HEK293T (cell line): ENCODE data around the gene SCAANT1.

Source experiments
- CTCF ChIA-PET: fragments of 350-600 bp; formaldehyde crosslinking; extraction: SDS; loops from one replicate; lab custom pipeline; 2021; ENCODE audit warnings: antibody characterized with exemption, inconsistent platforms; lab: Yijun Ruan, JAX
- POLR2A ChIA-PET: fragments of 350-600 bp; formaldehyde crosslinking; extraction: SDS; loops from one replicate; lab custom pipeline; 2020; ENCODE audit warnings: antibody characterized with exemption, inconsistent platforms; lab: Yijun Ruan, JAX
- DNase-seq: peaks from one replicate; pipeline ENCODE4 v3.0.0; 2012; ENCODE audit warnings: mixed read lengths; ENCODE audit errors: extremely low spot score
- ARNT ChIP-seq: fragments of 450-650 bp; IDR thresholded peaks from 2 replicates; pipeline ENCODE4 v1.6.1; 2017; ENCODE audit warnings: mild to moderate bottlenecking
- BHLHE40 ChIP-seq: fragments of 450-650 bp; IDR thresholded peaks from 2 replicates; pipeline ENCODE4 v1.6.1; 2016; ENCODE audit warnings: mild to moderate bottlenecking, moderate library complexity, borderline replicate concordance
- CTBP1 ChIP-seq: fragments of 450-650 bp; IDR thresholded peaks from 2 replicates; pipeline ENCODE4 v1.6.1; 2016; ENCODE audit warnings: borderline replicate concordance
- ELF4 ChIP-seq: fragments of 450-650 bp; IDR thresholded peaks from 2 replicates; pipeline ENCODE4 v1.6.1; 2017; ENCODE audit warnings: antibody characterized with exemption
- FOXA1 ChIP-seq: fragments of 450-650 bp; IDR thresholded peaks from 2 replicates; pipeline ENCODE4 v1.6.1; 2016; ENCODE audit warnings: mild to moderate bottlenecking
- FOXK2 ChIP-seq: fragments of 450-650 bp; IDR thresholded peaks from 2 replicates; pipeline ENCODE4 v1.6.1; 2016; ENCODE audit warnings: mild to moderate bottlenecking
- FOXM1 ChIP-seq: fragments of 450-650 bp; IDR thresholded peaks from 2 replicates; pipeline ENCODE4 v1.6.1; 2017; ENCODE audit warnings: mild to moderate bottlenecking, borderline replicate concordance
- HDGF ChIP-seq: fragments of 450-650 bp; IDR thresholded peaks from 2 replicates; pipeline ENCODE4 v1.6.1; 2017; ENCODE audit warnings: antibody characterized with exemption, borderline replicate concordance
- L3MBTL2 ChIP-seq: fragments of 450-650 bp; conservative IDR thresholded peaks from 2 replicates; pipeline ENCODE4 v1.6.1; 2016; ENCODE audit warnings: mild to moderate bottlenecking
- LEF1 ChIP-seq: fragments of 450-650 bp; IDR thresholded peaks from 2 replicates; pipeline ENCODE4 v1.6.1; 2017; ENCODE audit warnings: mild to moderate bottlenecking, borderline replicate concordance
- NFRKB ChIP-seq: fragments of 450-650 bp; IDR thresholded peaks from 2 replicates; pipeline ENCODE4 v1.6.1; 2016; ENCODE audit warnings: mild to moderate bottlenecking, moderate library complexity
- SP1 ChIP-seq: fragments of 450-650 bp; IDR thresholded peaks from 2 replicates; pipeline ENCODE4 v1.6.1; 2017
- SUZ12 ChIP-seq: fragments of 450-650 bp; IDR thresholded peaks from 2 replicates; pipeline ENCODE4 v1.6.1; 2016; ENCODE audit warnings: mild to moderate bottlenecking
- TARDBP ChIP-seq: fragments of 450-650 bp; IDR thresholded peaks from 2 replicates; pipeline ENCODE4 v1.6.1; 2016
- ZNF384 ChIP-seq: fragments of 450-650 bp; IDR thresholded peaks from 2 replicates; pipeline ENCODE4 v1.6.1; 2016
- TF ChIP-seq, protein P1 (sequence below): fragments of 450-650 bp; IDR thresholded peaks from 2 replicates; pipeline ENCODE4 v1.6.1; 2016

SCAANT1 gene

DNA sequence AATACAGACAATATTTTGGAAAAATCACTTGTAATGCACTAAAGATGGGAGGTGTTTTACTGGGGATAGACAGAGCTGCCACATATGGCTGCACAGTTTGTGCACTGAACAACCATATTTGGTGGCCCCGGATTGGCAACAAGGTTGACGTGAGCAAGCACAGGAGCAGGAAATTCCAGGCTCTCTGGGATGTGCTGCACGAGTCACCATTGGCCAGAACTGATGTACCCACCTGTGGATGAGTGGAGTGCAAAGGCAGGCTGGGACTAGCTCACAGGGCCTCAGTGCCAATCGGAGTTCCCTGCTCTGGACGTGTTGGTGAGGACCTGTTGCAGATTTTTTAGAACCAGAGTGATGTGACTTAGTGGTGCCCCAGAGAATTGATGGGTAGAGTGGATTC is 42.0 kb upstream of the SCAANT1 start:
- no peak for DNase-seq
- TF ChIP-seq HDGF, result no peak
- no peak for TF ChIP-seq BHLHE40
- no peak for TF ChIP-seq FOXK2
- no peak for TF ChIP-seq SUZ12
- TF ChIP-seq SP1, result no peak
- TF ChIP-seq ZNF384, result no peak
- TF ChIP-seq TARDBP, result no peak
- TF ChIP-seq L3MBTL2, result no peak
- no peak for TF ChIP-seq NFRKB
- no peak for TF ChIP-seq CTBP1
- TF ChIP-seq FOXM1, result no peak
- no peak for TF ChIP-seq ELF4
- TF ChIP-seq, protein P1, sequence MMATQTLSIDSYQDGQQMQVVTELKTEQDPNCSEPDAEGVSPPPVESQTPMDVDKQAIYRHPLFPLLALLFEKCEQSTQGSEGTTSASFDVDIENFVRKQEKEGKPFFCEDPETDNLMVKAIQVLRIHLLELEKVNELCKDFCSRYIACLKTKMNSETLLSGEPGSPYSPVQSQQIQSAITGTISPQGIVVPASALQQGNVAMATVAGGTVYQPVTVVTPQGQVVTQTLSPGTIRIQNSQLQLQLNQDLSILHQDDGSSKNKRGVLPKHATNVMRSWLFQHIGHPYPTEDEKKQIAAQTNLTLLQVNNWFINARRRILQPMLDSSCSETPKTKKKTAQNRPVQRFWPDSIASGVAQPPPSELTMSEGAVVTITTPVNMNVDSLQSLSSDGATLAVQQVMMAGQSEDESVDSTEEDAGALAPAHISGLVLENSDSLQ, result no peak
- TF ChIP-seq FOXA1, result no peak
- no peak for TF ChIP-seq ARNT
- ChIA-PET CTCF (no interaction called here), POLR2A (no interaction called here)

DNA sequence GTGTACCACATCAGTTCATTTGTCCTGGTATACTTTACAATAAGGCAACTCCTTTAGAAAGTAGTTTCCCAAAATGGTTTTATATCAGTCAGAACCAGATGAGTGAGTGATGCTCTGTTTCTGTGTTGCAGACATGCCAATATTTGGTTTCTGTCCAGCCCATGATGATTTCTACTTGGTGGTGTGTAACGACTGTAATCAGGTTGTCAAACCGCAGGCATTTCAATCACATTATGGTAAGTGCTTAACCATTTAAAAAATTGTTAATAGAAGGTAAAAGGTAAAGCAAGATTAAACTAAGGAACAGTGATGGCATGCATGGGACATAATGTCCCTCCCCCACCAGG is 40.0 kb upstream of the SCAANT1 start:
- ChIA-PET POLR2A (no interaction called here), CTCF (no interaction called here)
- no peak for TF ChIP-seq FOXK2
- TF ChIP-seq L3MBTL2, result no peak

DNA sequence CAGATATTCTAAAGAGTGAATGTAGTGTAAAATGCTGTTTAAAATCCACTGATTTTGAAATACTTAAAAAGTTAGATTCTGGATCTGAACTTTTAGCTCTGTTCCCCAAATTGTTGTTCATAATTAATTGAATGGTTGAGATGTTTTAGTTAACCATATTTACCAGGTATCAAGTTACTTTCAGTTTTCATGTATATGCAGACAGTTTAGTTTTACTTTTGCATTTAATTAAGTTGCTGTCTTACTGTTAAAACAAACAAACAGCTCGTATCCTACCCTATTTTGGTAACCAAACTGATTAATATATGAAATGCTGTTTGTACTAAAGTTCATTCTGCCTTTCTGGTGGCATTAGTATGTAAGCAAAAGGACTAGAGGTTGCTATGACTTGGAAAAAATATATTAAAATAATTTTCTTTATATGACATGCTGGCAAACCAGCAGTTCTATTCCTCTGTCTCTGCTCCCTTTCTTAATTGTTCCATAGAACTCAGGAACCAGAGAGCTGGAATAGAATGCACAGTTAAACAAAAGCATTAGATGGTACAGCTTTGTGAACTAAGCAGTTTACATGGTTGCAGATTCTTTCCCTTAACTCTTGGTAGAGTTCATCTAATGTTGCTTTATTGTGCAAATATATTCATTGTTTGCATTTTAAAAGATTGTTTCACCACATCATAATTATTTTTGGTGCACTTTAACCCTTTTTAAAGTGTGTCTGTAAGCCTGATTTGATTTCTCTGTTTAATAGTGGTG is 39.5 kb upstream of the SCAANT1 start:
- POLR2A ChIA-PET, result no interaction called here
- no peak for DNase-seq
- TF ChIP-seq CTBP1 (no peak), ZNF384 (no peak), ELF4 (no peak)
- TF ChIP-seq, protein P1, result no peak
- CTCF ChIA-PET, result interaction anchor here (1.0 kb wide), 1 partner anchor 13 kb away, joined by 3 read pairs; no protein-coding TSS in a partner anchor

More for the DNA sequence above, 40.0 kb upstream of the SCAANT1 start:
- no peak for DNase-seq

DNA sequence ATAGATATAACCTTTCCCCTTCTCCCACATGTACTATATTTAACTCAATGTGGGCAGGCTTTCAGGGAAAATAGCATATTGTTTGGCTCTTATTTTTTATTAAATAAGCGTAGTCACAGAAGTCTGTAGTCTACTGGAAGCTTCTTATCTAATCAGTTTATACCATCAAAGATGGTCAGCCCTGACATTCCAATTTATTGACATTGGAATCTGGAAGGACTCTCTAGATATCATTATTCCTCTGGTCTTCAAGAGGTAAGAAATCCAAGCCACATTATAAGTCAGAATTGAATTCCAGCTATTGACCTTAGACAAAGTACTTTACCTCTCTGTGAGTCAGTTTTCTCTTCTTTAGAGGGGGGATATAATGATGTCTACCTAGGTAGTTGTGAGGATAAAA is 38.5 kb upstream of the SCAANT1 start:
- DNase-seq, result no peak
- POLR2A ChIA-PET, result no interaction called here
- TF ChIP-seq FOXA1, result no peak
- no peak for TF ChIP-seq SUZ12
- no peak for TF ChIP-seq ZNF384
- no peak for TF ChIP-seq SP1
- no peak for TF ChIP-seq FOXK2
- no peak for TF ChIP-seq FOXM1
- no peak for TF ChIP-seq HDGF
- TF ChIP-seq, protein P1, result no peak
- TF ChIP-seq TARDBP, result no peak
- no peak for TF ChIP-seq ARNT
- TF ChIP-seq BHLHE40, result no peak
- no peak for TF ChIP-seq LEF1
- TF ChIP-seq NFRKB, result no peak
- TF ChIP-seq ELF4, result no peak
- TF ChIP-seq L3MBTL2, result no peak
- no peak for TF ChIP-seq CTBP1
- CTCF ChIA-PET, result interaction anchor here (1.0 kb wide), 1 partner anchor 14 kb away, joined by 3 read pairs; no protein-coding TSS in a partner anchor

DNA sequence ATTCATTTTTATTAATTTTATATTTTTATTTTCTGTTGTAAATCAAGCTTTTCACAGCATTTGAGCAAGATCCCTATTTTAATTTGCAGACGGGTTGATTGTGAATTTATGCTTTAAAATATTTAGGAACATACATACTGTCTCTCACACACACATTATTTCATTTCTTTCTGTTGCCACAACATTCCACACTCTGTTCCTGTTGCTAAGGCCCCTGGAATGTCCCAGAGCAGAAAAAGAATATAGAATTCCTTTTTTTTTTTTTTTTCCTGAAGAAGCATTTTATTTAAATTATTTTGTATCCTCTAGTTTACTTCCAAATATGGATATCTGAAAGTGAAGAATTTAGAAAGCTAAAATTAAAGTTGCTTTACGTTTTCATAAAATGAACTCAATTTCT is 36.8 kb upstream of the SCAANT1 start:
- DNase-seq, result no peak

DNA sequence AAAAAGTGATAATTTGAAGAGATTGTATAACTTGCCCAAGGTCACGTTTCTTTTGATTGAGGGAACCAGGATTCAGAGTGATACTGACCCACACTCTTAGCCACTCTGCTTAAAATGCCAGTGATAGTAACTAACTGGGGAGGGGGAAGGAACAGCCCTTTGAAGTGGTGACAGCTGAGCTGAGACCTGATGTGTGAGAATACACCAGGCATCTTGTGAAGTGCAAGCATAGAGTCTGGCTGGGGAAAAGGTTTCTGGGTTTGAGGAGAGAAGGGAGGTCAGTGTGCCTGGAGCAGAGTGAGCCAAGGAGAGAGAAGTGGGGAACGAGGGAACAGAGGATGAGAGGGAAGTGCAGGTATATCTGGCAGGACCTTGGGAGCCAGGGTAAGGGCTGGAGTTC is 35.4 kb upstream of the SCAANT1 start:
- CTCF ChIA-PET, result no interaction called here
- no peak for TF ChIP-seq NFRKB
- no peak for TF ChIP-seq BHLHE40
- TF ChIP-seq ARNT, result no peak
- no peak for TF ChIP-seq HDGF
- TF ChIP-seq FOXK2, result no peak
- no peak for TF ChIP-seq SP1
- TF ChIP-seq CTBP1, result no peak
- no peak for TF ChIP-seq SUZ12
- TF ChIP-seq FOXA1, result no peak
- no peak for TF ChIP-seq LEF1
- TF ChIP-seq, protein P1, result no peak
- no peak for TF ChIP-seq FOXM1
- no peak for TF ChIP-seq ELF4
- no peak for TF ChIP-seq ZNF384
- no peak for TF ChIP-seq L3MBTL2
- POLR2A ChIA-PET, result no interaction called here
- DNase-seq, result no peak

More for the DNA sequence above, 36.8 kb upstream of the SCAANT1 start:
- no peak for TF ChIP-seq SP1
- TF ChIP-seq ARNT, result no peak
- no peak for TF ChIP-seq CTBP1
- no peak for TF ChIP-seq FOXM1
- TF ChIP-seq SUZ12, result no peak
- no peak for TF ChIP-seq L3MBTL2
- no peak for TF ChIP-seq TARDBP
- TF ChIP-seq, protein P1, result no peak
- POLR2A ChIA-PET, result no interaction called here
- CTCF ChIA-PET, result interaction anchor here (1.0 kb wide), 1 partner anchor 13 kb away, joined by 3 read pairs; no protein-coding TSS in a partner anchor
